ENCODE data around the gene UBC. TPM values are rescaled to one million over a fixed set of nuclear protein-coding genes. Genes with fewer than 3 reads are reported as not detected.

The UBC gene
- total and polyA plus RNA-seq, 9 of the 15 experiments (the other 6 are each of a cell fraction or from before 2014, with no cell fraction given): 533 to 1,153 (median 813) TPM

- TF ChIP-seq JUN (IDR thresholded peaks at IDR 0.05; ENCODE audit: borderline replicate concordance, low read depth, low read length) (no peak), JUN (CRISPR knock-in tag; IDR thresholded peaks at IDR 0.05; ENCODE audit: borderline replicate concordance) (no peak), RBBP5 (IDR thresholded peaks at IDR 0.05; ENCODE audit: borderline replicate concordance, insufficient read depth, low read length, poor library complexity, severe bottlenecking) (no peak), ZNF644 (tag; IDR thresholded peaks at IDR 0.05; ENCODE audit: low read depth) (no peak), SMARCA5 (IDR thresholded peaks at IDR 0.05) (no peak), SNRNP70 (optimal IDR thresholded peaks at IDR 0.05; ENCODE audit: low read depth, low read length) (no peak), ZNF274 (IDR thresholded peaks at IDR 0.05; ENCODE audit: borderline replicate concordance, low read depth, low read length) (no peak), CTCF (IDR thresholded peaks at IDR 0.05 in 2 of 3, conservative IDR thresholded peaks at IDR 0.05 in 1 of 3; ENCODE audit: insufficient read depth in 2 of 3, low read depth in 1 of 3, low read length in 3 of 3) (no peak), MYC (IDR thresholded peaks at IDR 0.05; ENCODE audit: low read depth, low read length) (no peak), MYC (CRISPR knock-in tag; IDR thresholded peaks at IDR 0.05; ENCODE audit: borderline replicate concordance, low read depth) (0 out of 2 replicates have a peak, but pooled peaks have one; percentile 19), ZBED1 (IDR thresholded peaks at IDR 0.05) (no peak), AFF4 (CRISPR knock-in tag; IDR thresholded peaks at IDR 0.05) (peak; percentile 69; the same call in 1 of the 2 replicates), KHSRP (IDR thresholded peaks at IDR 0.05) (no peak), CHD4 (IDR thresholded peaks at IDR 0.05; ENCODE audit: insufficient read depth, insufficient replicate concordance, low read depth, low read length, poor library complexity, severe bottlenecking) (no peak), BACH1 (tag; IDR thresholded peaks at IDR 0.05) (0 out of 2 replicates have a peak, but pooled peaks have one; percentile 52), ARID1B (IDR thresholded peaks at IDR 0.05) (no peak), NR4A1 (CRISPR knock-in tag; IDR thresholded peaks at IDR 0.05) (no peak), NR4A1 (tag; IDR thresholded peaks at IDR 0.05) (no peak), FOXA1 (IDR thresholded peaks at IDR 0.05; ENCODE audit: borderline replicate concordance) (no peak), FOXM1 (IDR thresholded peaks at IDR 0.05; ENCODE audit: low read depth) (no peak), FOXM1 (CRISPR knock-in tag; IDR thresholded peaks at IDR 0.05; ENCODE audit: low read depth) (0 out of 2 replicates have a peak, but pooled peaks have one; percentile 9), ZNF354B (CRISPR knock-in tag; IDR thresholded peaks at IDR 0.05) (0 out of 2 replicates have a peak, but pooled peaks have one; percentile 28), ETV5 (CRISPR knock-in tag; IDR thresholded peaks at IDR 0.05; ENCODE audit: low read depth) (no peak), RNF2 (IDR thresholded peaks at IDR 0.05) (no peak), PPARD (CRISPR knock-in tag; IDR thresholded peaks at IDR 0.05) (no peak), BMI1 (IDR thresholded peaks at IDR 0.05; ENCODE audit: low read length) (no peak), CBFA2T2 (conservative IDR thresholded peaks at IDR 0.05) (no peak), SPI1 (IDR thresholded peaks at IDR 0.05; ENCODE audit: borderline replicate concordance, low read depth, low read length) (no peak), NELFE (IDR thresholded peaks at IDR 0.05; ENCODE audit: insufficient read depth, insufficient read length) (no peak)
These were observed 25.6 kb upstream of the UBC start (continued) for GRCh38 chr12:124940143-124940392.

All from K562 (cell line).